A673 (cell line): ENCODE measurements around the gene ADAMTS15.

Source experiments
- CTCF ChIP-seq: fragments of 300-800, 200-600 bp; sonication (generic); conservative IDR thresholded peaks from 2 replicates; pipeline ENCODE4 v1.5.1; 2017; ENCODE audit warnings: low read depth, mild to moderate bottlenecking, antibody characterized with exemption, low read length, moderate library complexity, mixed read lengths
- EZH2 ChIP-seq: fragments of 200-600 bp; sonication (generic); IDR thresholded peaks from 2 replicates; pipeline ENCODE4 v1.6.1; 2017; ENCODE audit warnings: borderline replicate concordance, low read depth, mild to moderate bottlenecking, mixed read lengths, antibody characterized with exemption, low read length; ENCODE audit not compliant: poor library complexity, severe bottlenecking

- TF ChIP-seq CTCF (no peak), EZH2 (no peak)
These were observed 14.5 kb downstream of the ADAMTS15 start for GRCh38 chr11:130462931-130463330.
